K562 (cell line): ENCODE measurements around the gene NFATC2. TPM values are rescaled to one million over a fixed set of nuclear protein-coding genes. Genes with fewer than 3 reads are reported as not detected.

ENCODE experiments used
- COPS2 ChIP-seq: fragments of 450-650 bp; conservative IDR thresholded peaks from 2 replicates; pipeline ENCODE4 v1.6.1; 2016; ENCODE audit warnings: mild to moderate bottlenecking, moderate library complexity
- FOXK1 ChIP-seq: sonication (generic); formaldehyde crosslinking; IDR thresholded peaks from 2 replicates; pipeline ENCODE4 v1.8.0; 2022; ENCODE audit warnings: missing genetic modification reagents, mild to moderate bottlenecking, borderline replicate concordance
- HCFC1 ChIP-seq: IDR thresholded peaks from 2 replicates; pipeline ENCODE4 v1.6.1; 2012; ENCODE audit warnings: low read depth, low read length, improper control_type of control experiment
- HDAC2 ChIP-seq: fragments of 450-650 bp; IDR thresholded peaks from 2 replicates; pipeline ENCODE4 v1.6.1; 2016; ENCODE audit warnings: mild to moderate bottlenecking
- MAZ ChIP-seq, 2 experiments: fragments of 450-650 bp in 1 of 2; sonication (generic) in 1 of 2; formaldehyde crosslinking; IDR thresholded peaks in 1 of 2; conservative IDR thresholded peaks in 1 of 2; 2 replicates each; pipeline versions ENCODE4 v1.4.0 to v1.5.0; 2020; ENCODE audit warnings: mild to moderate bottlenecking in 1 of 2, missing genetic modification reagents in 1 of 2
- MXI1 ChIP-seq: IDR thresholded peaks from 2 replicates; pipeline ENCODE4 v1.6.1; 2011; ENCODE audit warnings: low read depth, mild to moderate bottlenecking, improper control_type of control experiment, low read length
- NBN ChIP-seq: fragments of 450-650 bp; IDR thresholded peaks from 2 replicates; pipeline ENCODE4 v1.6.1; 2016; ENCODE audit warnings: low read depth, mild to moderate bottlenecking
- PML ChIP-seq: IDR thresholded peaks from 2 replicates; pipeline ENCODE4 v1.6.1; 2012; ENCODE audit warnings: low read length, inconsistent platforms
- POLR2A ChIP-seq: fragments of 450-650 bp; conservative IDR thresholded peaks from 2 replicates; pipeline ENCODE4 v1.6.1; 2016
- RCOR1 ChIP-seq, 2 experiments: IDR thresholded peaks; 2 replicates each; pipeline ENCODE4 v1.6.1; 2012; ENCODE audit warnings: low read depth in 2 of 2, low read length in 2 of 2, borderline replicate concordance in 1 of 2, improper control_type of control experiment in 1 of 2
- SIRT6 ChIP-seq: IDR thresholded peaks from one replicate; pipeline ENCODE4 v1.6.1; 2012; ENCODE audit warnings: low read depth, mild to moderate bottlenecking, control low read depth, inconsistent platforms, low read length, moderate library complexity
- TSC22D4 ChIP-seq: fragments of 450-650 bp; IDR thresholded peaks from 2 replicates; pipeline ENCODE4 v1.6.1; 2016; ENCODE audit warnings: missing genetic modification characterization, missing biosample characterization, control low read depth
- WHSC1 ChIP-seq: IDR thresholded peaks from one replicate; pipeline ENCODE4 v1.6.1; 2012; ENCODE audit warnings: low read length, control low read depth, inconsistent platforms
- ZC3H4 ChIP-seq: sonication (generic); formaldehyde crosslinking; IDR thresholded peaks from 2 replicates; pipeline ENCODE4 v1.9.0; 2021; ENCODE audit warnings: missing genetic modification reagents, borderline replicate concordance
- ZNF324 ChIP-seq: fragments of 250-450 bp; sonication (Bioruptor Pico); IDR thresholded peaks from 2 replicates; pipeline ENCODE4 v1.4.0; 2020; ENCODE audit warnings: mild to moderate bottlenecking
- ZNF551 ChIP-seq: fragments of 250-450 bp; sonication (Bioruptor Pico); IDR thresholded peaks from 2 replicates; pipeline ENCODE4 v1.5.0; 2021; ENCODE audit warnings: mild to moderate bottlenecking, moderate library complexity
- ZNF696 ChIP-seq: fragments of 250-450 bp; sonication (Bioruptor Pico); conservative IDR thresholded peaks from 2 replicates; pipeline ENCODE4 v1.4.0; 2020; ENCODE audit warnings: mild to moderate bottlenecking, moderate library complexity
- polyA plus RNA-seq, 8 experiments: library from polyadenylated mRNA; depleted of rRNA in 4 of 8; stranded (reverse) in 5 of 8; unstranded in 3 of 8; fragments of >200 nt; fragmentation: Nextera tagmentation in 2 of 8; fragmentation: Illumina TruSeq in 1 of 8; extraction: Ambion mirVana in 2 of 8; extraction: Trizol in 1 of 8; gene quantifications; 2 replicates each; pipeline versions ENCODE4 v1.2.1 to v1.2.3, GENCODE V29; 2011 to 2014; ENCODE audit warnings: inconsistent platforms in 1 of 8, missing spikeins in 1 of 8
- total RNA-seq, 7 experiments: library from RNA; depleted of rRNA in 6 of 7; stranded (reverse); fragments of >200 nt in 6 of 7; fragmentation: Illumina TruSeq in 2 of 7; extraction: Trizol in 2 of 7; gene quantifications; 2 replicates each; pipeline versions ENCODE4 v1.2.1 to v1.2.3, GENCODE V29; 2011 to 2021; ENCODE audit warnings: low replicate concordance in 1 of 7
- TF ChIP-seq, protein P1 (sequence below): fragments of 450-650 bp; IDR thresholded peaks from 2 replicates; pipeline ENCODE4 v1.6.1; 2017; ENCODE audit warnings: mild to moderate bottlenecking, moderate library complexity
- TF ChIP-seq, protein P2 (sequence below), 2 experiments: fragments of 200-800 bp in 1 of 2; sonication (Bioruptor generic) in 1 of 2; sonication (generic) in 1 of 2; formaldehyde crosslinking in 1 of 2; IDR thresholded peaks in 1 of 2; conservative IDR thresholded peaks in 1 of 2; 2 replicates each; pipeline versions ENCODE4 v1.5.0 to v1.6.1; 2016 to 2020; ENCODE audit warnings: missing compliant biosample characterization in 1 of 2, missing genetic modification characterization in 1 of 2, missing genetic modification reagents in 1 of 2
- TF ChIP-seq, protein P3 (sequence below), 2 experiments: fragments of 450-650 bp; conservative IDR thresholded peaks; 2 replicates each; pipeline ENCODE4 v1.6.1; 2017; ENCODE audit warnings: mild to moderate bottlenecking in 2 of 2, moderate library complexity in 2 of 2
- TF ChIP-seq, protein P4 (sequence below): fragments of 450-650 bp; formaldehyde crosslinking; IDR thresholded peaks from 2 replicates; pipeline ENCODE4 v1.4.0; 2020; ENCODE audit warnings: mild to moderate bottlenecking, moderate library complexity

The NFATC2 gene
- total and polyA plus RNA-seq, 9 of the 15 experiments (the other 6 are each of a cell fraction or from before 2014, with no cell fraction given) = 1.9 to 11.2 (median 3.0) TPM

DNA sequence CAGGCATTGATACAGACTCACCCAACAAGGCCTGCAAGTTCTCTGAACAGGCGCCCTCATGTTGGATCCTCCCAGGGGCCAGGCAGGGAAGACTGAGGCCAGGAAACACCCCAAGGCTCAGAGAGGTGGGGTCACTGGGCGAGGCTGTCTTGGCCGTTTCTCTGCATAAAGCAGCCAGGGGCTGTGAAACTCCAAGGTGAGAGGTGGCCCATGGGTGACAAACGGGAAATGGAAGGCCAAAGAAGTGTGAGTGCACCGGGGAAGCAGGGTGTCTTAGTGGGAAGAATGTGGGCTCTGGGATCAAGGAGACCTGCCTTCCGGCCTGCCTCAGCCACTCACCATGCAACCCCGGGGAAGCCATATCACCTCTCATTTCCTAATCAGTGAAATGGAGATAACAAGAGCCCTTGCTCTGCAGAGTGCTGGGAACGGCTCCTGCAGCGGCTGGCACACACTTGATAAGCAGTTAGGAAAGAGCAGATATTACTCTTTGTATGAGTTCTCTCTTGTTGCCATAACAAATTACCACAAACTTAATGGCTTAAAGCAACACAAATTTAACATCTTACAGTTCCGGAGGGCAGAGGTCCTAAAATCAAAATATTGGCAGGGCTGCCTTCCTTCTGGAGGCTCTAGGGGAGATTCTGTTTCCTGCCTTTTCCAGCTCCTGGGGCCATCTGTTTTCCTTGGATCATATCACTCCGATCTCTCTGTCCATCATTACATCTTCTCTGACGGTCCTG lies 168.6 kb downstream of the NFATC2 start (continued):
- TF ChIP-seq, protein P1, sequence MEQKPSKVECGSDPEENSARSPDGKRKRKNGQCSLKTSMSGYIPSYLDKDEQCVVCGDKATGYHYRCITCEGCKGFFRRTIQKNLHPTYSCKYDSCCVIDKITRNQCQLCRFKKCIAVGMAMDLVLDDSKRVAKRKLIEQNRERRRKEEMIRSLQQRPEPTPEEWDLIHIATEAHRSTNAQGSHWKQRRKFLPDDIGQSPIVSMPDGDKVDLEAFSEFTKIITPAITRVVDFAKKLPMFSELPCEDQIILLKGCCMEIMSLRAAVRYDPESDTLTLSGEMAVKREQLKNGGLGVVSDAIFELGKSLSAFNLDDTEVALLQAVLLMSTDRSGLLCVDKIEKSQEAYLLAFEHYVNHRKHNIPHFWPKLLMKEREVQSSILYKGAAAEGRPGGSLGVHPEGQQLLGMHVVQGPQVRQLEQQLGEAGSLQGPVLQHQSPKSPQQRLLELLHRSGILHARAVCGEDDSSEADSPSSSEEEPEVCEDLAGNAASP = no peak
- TF ChIP-seq SIRT6 = no peak
- TF ChIP-seq, protein P2, sequence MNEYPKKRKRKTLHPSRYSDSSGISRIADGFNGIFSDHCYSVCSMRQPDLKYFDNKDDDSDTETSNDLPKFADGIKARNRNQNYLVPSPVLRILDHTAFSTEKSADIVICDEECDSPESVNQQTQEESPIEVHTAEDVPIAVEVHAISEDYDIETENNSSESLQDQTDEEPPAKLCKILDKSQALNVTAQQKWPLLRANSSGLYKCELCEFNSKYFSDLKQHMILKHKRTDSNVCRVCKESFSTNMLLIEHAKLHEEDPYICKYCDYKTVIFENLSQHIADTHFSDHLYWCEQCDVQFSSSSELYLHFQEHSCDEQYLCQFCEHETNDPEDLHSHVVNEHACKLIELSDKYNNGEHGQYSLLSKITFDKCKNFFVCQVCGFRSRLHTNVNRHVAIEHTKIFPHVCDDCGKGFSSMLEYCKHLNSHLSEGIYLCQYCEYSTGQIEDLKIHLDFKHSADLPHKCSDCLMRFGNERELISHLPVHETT (CRISPR knock-in tag; conservative IDR thresholded peaks at IDR 0.05 in 1 of 2, IDR thresholded peaks at IDR 0.05 in 1 of 2) = no peak; a peak in 1 of 4 replicates
- no peak for TF ChIP-seq MXI1
- TF ChIP-seq ZNF324 (CRISPR knock-in tag) = no peak
- TF ChIP-seq TSC22D4 (tag) = no peak
- no peak for TF ChIP-seq ZNF696 (CRISPR knock-in tag)
- TF ChIP-seq, protein P3, sequence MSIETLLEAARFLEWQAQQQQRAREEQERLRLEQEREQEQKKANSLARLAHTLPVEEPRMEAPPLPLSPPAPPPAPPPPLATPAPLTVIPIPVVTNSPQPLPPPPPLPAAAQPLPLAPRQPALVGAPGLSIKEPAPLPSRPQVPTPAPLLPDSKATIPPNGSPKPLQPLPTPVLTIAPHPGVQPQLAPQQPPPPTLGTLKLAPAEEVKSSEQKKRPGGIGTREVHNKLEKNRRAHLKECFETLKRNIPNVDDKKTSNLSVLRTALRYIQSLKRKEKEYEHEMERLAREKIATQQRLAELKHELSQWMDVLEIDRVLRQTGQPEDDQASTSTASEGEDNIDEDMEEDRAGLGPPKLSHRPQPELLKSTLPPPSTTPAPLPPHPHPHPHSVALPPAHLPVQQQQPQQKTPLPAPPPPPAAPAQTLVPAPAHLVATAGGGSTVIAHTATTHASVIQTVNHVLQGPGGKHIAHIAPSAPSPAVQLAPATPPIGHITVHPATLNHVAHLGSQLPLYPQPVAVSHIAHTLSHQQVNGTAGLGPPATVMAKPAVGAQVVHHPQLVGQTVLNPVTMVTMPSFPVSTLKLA (conservative IDR thresholded peaks at IDR 0.05) = no peak; a peak in 1 of 4 replicates
- no peak for TF ChIP-seq FOXK1 (CRISPR knock-in tag)
- TF ChIP-seq ZC3H4 (CRISPR knock-in tag) = no peak
- peak in 1 of 2 experiments; percentile 86; a peak in 2 of 4 replicates for TF ChIP-seq RCOR1 (IDR thresholded peaks at IDR 0.05; ENCODE audit: borderline replicate concordance in 1 of 2, low read depth in 2 of 2, low read length in 2 of 2)
- peak; percentile 78 for TF ChIP-seq PML
- TF ChIP-seq COPS2 = no peak
- TF ChIP-seq HDAC2 = peak; percentile 63; the same call in 1 of the 2 replicates
- no peak for TF ChIP-seq NBN
- no peak for TF ChIP-seq HCFC1
- no peak for TF ChIP-seq WHSC1
- TF ChIP-seq MAZ (CRISPR knock-in tag; conservative IDR thresholded peaks at IDR 0.05 in 1 of 2, IDR thresholded peaks at IDR 0.05 in 1 of 2) = no peak; a peak in 1 of 4 replicates
- TF ChIP-seq POLR2A = no peak
- no peak for TF ChIP-seq ZNF551 (CRISPR knock-in tag)
- TF ChIP-seq, protein P4, sequence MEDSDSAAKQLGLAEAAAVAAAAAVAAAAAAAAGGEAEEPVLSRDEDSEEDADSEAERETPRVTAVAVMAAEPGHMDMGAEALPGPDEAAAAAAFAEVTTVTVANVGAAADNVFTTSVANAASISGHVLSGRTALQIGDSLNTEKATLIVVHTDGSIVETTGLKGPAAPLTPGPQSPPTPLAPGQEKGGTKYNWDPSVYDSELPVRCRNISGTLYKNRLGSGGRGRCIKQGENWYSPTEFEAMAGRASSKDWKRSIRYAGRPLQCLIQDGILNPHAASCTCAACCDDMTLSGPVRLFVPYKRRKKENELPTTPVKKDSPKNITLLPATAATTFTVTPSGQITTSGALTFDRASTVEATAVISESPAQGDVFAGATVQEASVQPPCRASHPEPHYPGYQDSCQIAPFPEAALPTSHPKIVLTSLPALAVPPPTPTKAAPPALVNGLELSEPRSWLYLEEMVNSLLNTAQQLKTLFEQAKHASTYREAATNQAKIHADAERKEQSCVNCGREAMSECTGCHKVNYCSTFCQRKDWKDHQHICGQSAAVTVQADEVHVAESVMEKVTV (CRISPR knock-in tag) = no peak
